Heart right ventricle (tissue), 16 donors: ENCODE data around the gene HSD11B2. TPM values are rescaled to one million over a fixed set of nuclear protein-coding genes. Genes with fewer than 3 reads are reported as not detected.

Experiments used
- ATAC-seq, 8 donors: fragments of 200-7000 bp; cut with Tn5 transposase; one replicate each; pipeline ENCODE4 v1.9.1; 2020; ENCODE audit warnings: mild to moderate bottlenecking in 8 of 8, moderate library complexity in 8 of 8, moderate number of reproducible peaks in 1 of 8
- DNase-seq, 2 donors: peaks; one replicate each; pipeline ENCODE4 v3.0.0-alpha.2; 2020
- H3K27ac ChIP-seq, 10 donors: fragments of 200-600 bp; sonication (generic) in 2 of 10; one replicate each; pipeline versions ENCODE4 v1.5.0 to v1.8.0; 2020 to 2022; ENCODE audit warnings: mild to moderate bottlenecking in 3 of 10
- H3K27me3 ChIP-seq, 7 donors: fragments of 200-600 bp; one replicate each; pipeline ENCODE4 v1.8.0; 2021 to 2022; ENCODE audit warnings: mild to moderate bottlenecking in 2 of 7
- H3K36me3 ChIP-seq, 9 donors: fragments of 200-600 bp; sonication (generic) in 1 of 9; one replicate each; pipeline versions ENCODE4 v1.5.0 to v1.8.0; 2020 to 2022; ENCODE audit warnings: mild to moderate bottlenecking in 2 of 9
- H3K4me1 ChIP-seq, 9 donors: fragments of 200-600 bp; sonication (generic) in 1 of 9; one replicate each; pipeline versions ENCODE4 v1.5.0 to v1.8.0; 2020 to 2022; ENCODE audit warnings: mild to moderate bottlenecking in 4 of 9
- H3K4me3 ChIP-seq, 10 donors: fragments of 200-600 bp; sonication (generic) in 2 of 10; one replicate each; pipeline versions ENCODE4 v1.5.0 to v1.8.0; 2020 to 2022; ENCODE audit warnings: mild to moderate bottlenecking in 7 of 10, moderate library complexity in 2 of 10
- H3K9me3 ChIP-seq, 11 donors: fragments of 200-600 bp in 10 of 11; sonication (generic) in 2 of 11; one replicate each; pipeline versions ENCODE4 v1.5.0 to v1.8.0; 2013 to 2022; ENCODE audit warnings: mild to moderate bottlenecking in 2 of 11, control low read depth in 1 of 11, moderate library complexity in 1 of 11
- CTCF ChIP-seq, 9 donors: fragments of 200-600 bp; sonication (generic) in 2 of 9; IDR thresholded peaks; one replicate each; pipeline versions ENCODE4 v1.5.0 to v1.8.0; 2021 to 2022; ENCODE audit warnings: antibody characterized with exemption in 9 of 9, mild to moderate bottlenecking in 5 of 9, moderate library complexity in 1 of 9
- WGBS, 2 donors: extraction: QIAGEN DNeasy Blood & Tissue Kit; methylation state at CpG; one replicate each; pipeline ENCODE4 v1.1.7; 2013; ENCODE audit warnings: inconsistent platforms in 1 of 2; 5-methylcytosine and 5-hydroxymethylcytosine counted together
- intact Hi-C, 10 donors: fragments of 100-400 bp; cut with DNase I; formaldehyde crosslinking; loops; one replicate each; pipeline versions ENCODE4 v1.11.1 to v1.14.2; 2022
- polyA plus RNA-seq, 2 donors: library from polyadenylated mRNA; stranded (reverse); fragments of 200-250 nt; gene quantifications; one replicate each; pipeline ENCODE4 v1.2.3, GENCODE V29; 2013
- total RNA-seq, 10 donors: library from RNA; stranded (reverse); fragmentation: NEBNext Ultra II Directional in 3 of 10; extraction: Animal tissue kit (Norgen Biotek cat#: 25700) in 3 of 10; gene quantifications; one replicate each; pipeline versions ENCODE4 v1.2.1 to v1.2.4, GENCODE V29; 2021 to 2023
- donor health status: Arrhythmogenic right ventricular cardiomyopathy.
- donor health status: ischemic (EF 13 %, LVEDD 7.1; RV severe dilation, severe dysfunction).
- donor health status: healthy with polysubstance abuse.
- donor health status: DM: no; HTN: yes; CAD: no.
- donor health status: DM: no; HTN: no; CAD: no.
- donor health status: ischemic (EF 25% LVEDD 6.9; RV normal size, moderate dysfunction).
- donor health status: ischemic (EF 25% LVEDD 5.7; RV mildly dilated, moderate dysfunction).
- donor health status: healthy.
- donor health status: DM: yes; HTN: yes; CAD: no.
- donor health status: Ischemic cardiomyopathy.
- donor health status: ischemic (EF 35%, LVEDD 5.7; RV mildly dilated, moderate dysfunction).
- donor health status: nonischemic (EF 11% LVEDD 7.7; RV severe dilation, severe dysfunction).
- donor health status: DM: yes; HTN: yes; CAD: no.
- donor health status: PGD.
- donor health status: ischemic (EF 29% LVEDD 5.4; RV normal size, mild dysfunction).
- donor health status: nonischemic (EF 23%, LVEDD 6.1; RV moderate dilation, normal function).

HSD11B2 gene
- total and polyA plus RNA-seq, 12 donors = 0.16 to 1.4 (median 0.51) TPM; not detected in 1

GRCh38 chr16:67399218-67399733 is 31.6 kb upstream of the HSD11B2 start:
- Histone ChIP-seq H3K9me3 (no peaks in the 10 kb centered on the region), H3K27me3 (peaks cover 0 to 39% (median 3%) of the 10 kb centered on the region in 7 donors), H3K36me3 (no peaks in the 10 kb centered on the region), H3K27ac (peak overlapping the region in 5 of 10 donors; percentile 8 to 88 (median 85)), H3K4me1 (peaks cover 23 to 58% (median 44%) of the 10 kb centered on the region in 9 donors), H3K4me3 (peak overlapping the region in 5 of 10 donors; percentile 15 to 38 (median 24))
- TF ChIP-seq CTCF (IDR thresholded peaks at IDR 0.05) = peak; percentile 54 to 89 (median 83)
- ATAC-seq = peak; percentile 27 to 50 (median 35)
- intact Hi-C loops = loop anchor here in 4 of 10 donors (5.0 to 10.0 kb wide), 4 partner anchors 114 to 137 kb away; partner anchors contain the start of gene PLEKHG4 (in 1 of the 4)
- WGBS, 2 donors = 28 to 29% methylated on average over 42 of the region's 42 CpGs
- DNase-seq = peak in 1 of 2 donors; percentile 69

- 79 to 80% methylated on average over 19 of the region's 19 CpGs for WGBS, 2 donors
- no peak for DNase-seq
- no peaks in the 10 kb centered on the region for H3K36me3 ChIP-seq
- ATAC-seq = no peak
- intact Hi-C loops = loop anchor here in 6 of 10 donors (5.0 to 10.0 kb wide), 5 partner anchors 115 to 138 kb away; partner anchors contain the start of gene PLEKHG4 (in 2 of the 6)
- no peak overlapping the region for H3K4me3 ChIP-seq
- peak in 3 of 9 donors; percentile 27 to 36 (median 27) for TF ChIP-seq CTCF (IDR thresholded peaks at IDR 0.05)
- H3K4me1 ChIP-seq = peaks cover 23 to 56% (median 38%) of the 10 kb centered on the region in 9 donors
- H3K9me3 ChIP-seq = no peaks in the 10 kb centered on the region
- peaks cover 0 to 32% (median under 1%) of the 10 kb centered on the region in 7 donors for H3K27me3 ChIP-seq
- no peak overlapping the region for H3K27ac ChIP-seq
These were observed 30.9 kb upstream of the HSD11B2 start for GRCh38 chr16:67399749-67400704.

GRCh38 chr16:67400901-67401300 is 30.0 kb upstream of the HSD11B2 start:
- TF ChIP-seq CTCF (IDR thresholded peaks at IDR 0.05) = no peak
- no peaks in the 10 kb centered on the region for H3K9me3 ChIP-seq
- DNase-seq (no peak), ATAC-seq (no peak)
- peaks cover 0 to 23% (median 0%) of the 10 kb centered on the region in 7 donors for H3K27me3 ChIP-seq
- H3K27ac ChIP-seq = no peak overlapping the region
- no peak overlapping the region for H3K4me3 ChIP-seq
- H3K4me1 ChIP-seq = peaks cover 21 to 56% (median 35%) of the 10 kb centered on the region in 9 donors
- WGBS, 2 donors = 95 to 96% methylated on average over 14 of the region's 14 CpGs
- intact Hi-C loops = loop anchor here in 2 of 10 donors (5.0 to 10.0 kb wide), 2 partner anchors 124 to 136 kb away; partner anchors contain the start of gene PLEKHG4 (in 1 of the 2)
- H3K36me3 ChIP-seq = no peaks in the 10 kb centered on the region

GRCh38 chr16:67403976-67404555 is 26.9 kb upstream of the HSD11B2 start:
- TF ChIP-seq CTCF (IDR thresholded peaks at IDR 0.05) = no peak
- peaks cover 11 to 45% (median 28%) of the 10 kb centered on the region in 9 donors for H3K4me1 ChIP-seq
- no peak for DNase-seq

More at GRCh38 chr16:67403976-67404555, 26.9 kb upstream of the HSD11B2 start:
- Histone ChIP-seq H3K27me3 (peaks cover 0 to 12% (median 0%) of the 10 kb centered on the region in 7 donors), H3K36me3 (no peaks in the 10 kb centered on the region), H3K9me3 (no peaks in the 10 kb centered on the region), H3K4me3 (no peak overlapping the region), H3K27ac (no peak overlapping the region)
- intact Hi-C loops = loop anchor here in 2 of 10 donors (5.0 to 10.0 kb wide), 2 partner anchors 127 to 139 kb away; partner anchors contain the start of gene PLEKHG4 (in 1 of the 2)
- ATAC-seq = no peak
- 73 to 83% methylated on average over 12 of the region's 12 CpGs for WGBS, 2 donors
